Measurements from ENCODE around the gene VAV2. TPM values are rescaled to one million over a fixed set of nuclear protein-coding genes. Genes with fewer than 3 reads are reported as not detected.
"Not testable (repeated sequence)": the region's sequence is repeated elsewhere in the genome, so short reads cannot be mapped to it uniquely, and the experiment has no call there.

Gene VAV2
- total RNA-seq, 2 experiments from 2014 or later: 4.2 TPM

DNA sequence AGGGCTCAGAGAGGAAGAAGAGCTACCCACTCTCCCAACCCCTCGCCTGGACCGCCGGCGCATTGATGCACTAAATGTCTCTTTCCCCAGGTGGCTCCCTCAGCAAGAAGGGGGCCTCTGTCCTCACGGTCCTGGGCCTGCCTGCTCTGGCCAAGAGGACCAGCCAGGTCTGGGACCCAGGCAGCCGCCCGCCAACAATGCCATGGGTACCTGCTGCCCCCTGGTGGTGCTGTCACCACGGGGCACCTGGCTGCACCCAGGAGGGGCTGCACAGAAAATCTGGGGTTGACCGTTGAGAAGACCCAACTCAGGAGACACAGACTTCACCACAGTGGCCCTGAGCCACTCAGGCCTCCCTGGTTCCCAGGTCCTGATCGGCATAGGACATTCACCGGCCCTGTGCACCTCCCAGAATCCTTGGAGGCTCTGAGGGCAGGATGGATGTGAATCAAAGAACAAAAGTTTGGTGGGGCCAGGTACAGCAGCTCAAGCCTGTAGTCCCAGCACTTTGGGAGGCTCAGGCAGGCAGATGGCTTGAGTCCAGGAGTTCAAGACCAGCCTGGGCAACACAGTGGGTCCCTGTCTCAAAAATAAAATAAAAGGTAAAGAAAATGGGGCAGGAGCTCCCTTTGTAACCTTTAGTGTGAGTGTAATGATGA, 2.4 kb upstream of the VAV2 start:
- no peak overlapping the region for H3K27ac Mint-ChIP-seq
- DNase-seq: peak; percentile 77

DNA sequence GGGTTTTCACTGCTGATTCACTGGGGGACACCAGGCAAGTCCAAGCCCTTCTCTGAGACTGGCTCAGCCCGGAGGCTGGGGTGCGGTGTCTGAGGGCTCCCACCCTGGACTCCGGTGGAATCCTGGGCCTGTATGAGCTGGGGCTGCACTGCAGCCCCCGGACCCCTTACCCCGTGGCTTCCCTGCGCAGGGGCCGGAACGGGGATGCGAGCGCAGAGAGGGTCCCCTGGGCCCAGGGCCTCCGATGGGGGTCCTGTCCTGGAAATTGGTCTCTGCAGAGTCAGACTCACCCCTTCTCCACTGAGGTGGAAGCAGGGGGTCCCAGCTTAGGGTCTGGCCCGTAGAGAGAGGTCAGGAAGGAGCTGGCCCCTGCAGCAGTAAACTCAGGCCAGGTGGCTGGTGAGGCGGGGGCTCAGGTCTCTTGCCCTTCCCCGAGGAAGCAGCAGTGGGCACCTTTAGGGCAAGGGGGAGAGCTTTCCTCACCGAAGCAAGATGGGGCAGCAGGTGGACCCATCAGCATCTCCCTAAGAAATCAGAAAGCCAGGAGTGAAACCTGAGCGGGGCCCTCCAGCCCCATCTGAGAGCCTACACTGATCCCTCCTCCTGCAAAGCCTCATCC, 1.6 kb upstream of the VAV2 start:
- Mint-ChIP-seq H3K4me3 (peak overlapping the region; percentile 63), H3K27ac (no peak overlapping the region), H3K27me3 (peaks cover 32% of the 10 kb centered on the region), H3K4me1 (peaks cover 2% of the 10 kb centered on the region), H3K9me3 (no peaks in the 10 kb centered on the region), H3K36me3 (no peaks in the 10 kb centered on the region)
- DNase-seq: no peak

More for the DNA sequence above, 2.4 kb upstream of the VAV2 start:
- no peaks in the 10 kb centered on the region for H3K9me3 Mint-ChIP-seq
- peaks cover 32% of the 10 kb centered on the region for H3K27me3 Mint-ChIP-seq
- peaks cover 2% of the 10 kb centered on the region for H3K4me1 Mint-ChIP-seq
- H3K36me3 Mint-ChIP-seq: no peaks in the 10 kb centered on the region
- H3K4me3 Mint-ChIP-seq: no peak overlapping the region

DNA sequence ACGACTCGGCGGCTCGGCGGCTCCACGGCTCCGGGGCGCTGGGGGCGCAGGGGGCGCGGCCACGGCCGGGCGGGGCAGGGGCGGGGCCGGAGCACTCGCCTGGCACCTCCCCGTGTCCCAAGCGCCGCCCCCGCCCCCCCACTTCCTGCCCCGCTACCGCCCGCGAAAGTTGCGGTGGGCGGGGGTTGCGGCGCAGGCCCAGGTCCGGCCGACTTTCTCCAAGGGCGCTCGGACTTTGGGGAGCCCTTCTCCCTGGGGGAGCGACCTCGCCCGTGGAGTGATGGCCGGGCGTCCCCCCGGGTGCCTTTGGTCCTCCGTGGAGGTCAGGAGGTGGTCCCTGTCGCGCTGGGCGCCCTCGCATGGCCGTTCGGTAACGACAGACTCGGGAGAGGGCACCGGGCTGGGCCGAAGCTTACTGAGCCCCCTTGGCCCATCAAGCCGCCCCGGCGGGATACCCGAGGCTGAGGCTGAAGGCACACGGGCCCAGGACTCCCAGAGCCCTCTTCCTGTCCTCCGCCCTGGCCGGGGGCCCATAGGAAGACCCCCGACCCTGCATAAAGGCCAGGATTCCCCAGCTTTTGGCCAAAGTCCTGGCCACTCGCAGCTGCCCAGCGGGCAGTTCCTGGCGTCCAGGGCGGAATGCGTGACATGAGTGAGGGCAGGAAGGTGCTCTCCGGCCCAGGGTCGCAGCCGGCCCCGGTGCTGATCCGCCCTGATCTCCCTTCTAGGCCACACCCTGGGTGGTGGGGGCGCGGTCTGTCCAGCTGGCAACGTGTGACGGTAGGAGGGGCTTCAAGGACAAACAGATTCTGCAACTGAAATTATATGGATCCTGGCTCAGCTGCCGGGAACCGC, 883 bp upstream of the VAV2 start:
- H3K27ac Mint-ChIP-seq: no peak overlapping the region
- H3K4me1 Mint-ChIP-seq: peaks cover 2% of the 10 kb centered on the region
- peak overlapping the region; percentile 63 for H3K4me3 Mint-ChIP-seq
- peaks cover 32% of the 10 kb centered on the region for H3K27me3 Mint-ChIP-seq
- H3K9me3 Mint-ChIP-seq: no peaks in the 10 kb centered on the region
- H3K36me3 Mint-ChIP-seq: no peaks in the 10 kb centered on the region
- DNase-seq: peak; percentile 76

DNA sequence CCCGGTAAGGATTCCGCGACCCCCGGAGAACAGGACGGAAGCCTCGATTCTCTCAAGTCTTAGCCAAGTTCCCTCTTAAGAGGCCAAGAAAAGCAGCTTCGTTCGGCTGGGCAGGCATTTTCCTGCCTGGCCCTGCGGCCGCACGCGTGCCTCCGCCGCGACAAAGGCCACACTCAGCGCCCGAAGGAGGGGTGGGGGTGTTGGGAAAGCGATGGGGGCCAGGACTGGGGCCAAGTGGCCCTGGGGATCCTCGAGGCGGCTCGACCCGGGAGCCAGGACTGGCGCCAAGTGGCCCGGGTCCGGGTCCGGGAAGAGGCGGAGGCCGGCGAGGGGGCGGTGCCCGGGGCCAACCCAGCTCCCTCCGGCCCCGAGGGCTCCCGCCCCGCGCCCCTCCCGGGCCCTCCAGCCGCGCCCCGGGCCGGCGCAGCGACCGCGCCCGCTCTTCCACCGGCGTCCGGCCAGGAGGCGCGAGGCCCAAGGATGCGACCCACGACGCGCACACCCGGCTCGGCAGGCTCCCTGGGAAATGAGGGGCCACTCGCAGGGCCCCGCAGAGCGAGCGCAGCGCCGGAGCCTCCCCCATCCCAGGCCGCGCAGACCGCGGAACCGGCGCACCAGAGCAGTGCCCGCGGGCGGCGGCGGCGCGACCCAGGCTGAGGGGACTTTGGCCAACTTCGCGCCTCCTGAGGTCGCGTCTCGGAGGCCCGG, 756 bp downstream of the VAV2 start:
- DNase-seq: peak; percentile 20
- H3K9me3 Mint-ChIP-seq: no peaks in the 10 kb centered on the region
- peaks cover 2% of the 10 kb centered on the region for H3K4me1 Mint-ChIP-seq
- H3K36me3 Mint-ChIP-seq: no peaks in the 10 kb centered on the region
- H3K27ac Mint-ChIP-seq: no peak overlapping the region
- peak overlapping the region; percentile 48 for H3K4me3 Mint-ChIP-seq
- peaks cover 26% of the 10 kb centered on the region for H3K27me3 Mint-ChIP-seq

DNA sequence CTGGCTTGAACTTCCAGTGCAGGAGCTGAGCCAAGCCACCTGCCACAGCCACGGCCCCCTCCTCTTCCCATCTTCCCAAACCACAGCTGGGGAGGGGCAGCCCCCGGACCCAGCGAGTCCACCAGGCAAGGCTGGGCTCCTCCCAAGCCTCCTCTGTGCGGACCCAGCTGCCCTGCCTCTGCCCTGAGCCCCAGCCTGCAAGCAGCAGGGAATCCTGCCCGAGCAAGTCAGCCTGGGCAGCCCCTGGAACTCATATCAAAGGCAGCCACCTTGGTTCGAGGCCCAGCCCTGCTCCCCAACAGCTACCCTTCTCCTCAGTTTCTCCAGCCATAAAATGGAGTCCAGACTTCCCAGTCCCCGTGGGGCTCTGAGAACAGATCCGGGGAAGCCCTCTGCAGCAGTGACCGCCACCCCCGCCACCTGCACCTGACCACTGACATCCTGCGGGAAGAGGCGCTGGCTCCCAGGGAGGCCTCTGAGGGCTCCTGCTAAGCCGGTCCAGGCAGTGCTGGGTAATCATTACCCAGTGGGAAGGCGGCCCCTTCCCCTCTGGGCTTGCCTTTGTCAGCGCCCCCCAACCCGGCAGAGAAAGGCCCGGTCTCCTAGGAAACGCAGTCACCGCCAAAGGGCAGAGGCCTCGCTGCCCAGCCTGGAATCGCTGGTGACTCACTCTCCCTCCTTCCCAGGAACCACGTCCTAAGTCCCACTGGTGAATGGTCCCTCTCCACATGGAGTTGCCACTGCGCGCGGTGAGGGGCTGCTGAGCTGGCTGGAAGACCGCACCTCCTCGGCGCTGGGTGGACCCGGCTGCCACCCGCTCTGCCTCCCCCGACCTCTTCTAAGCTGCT, 1.5 kb downstream of the VAV2 start:
- Mint-ChIP-seq H3K9me3 (no peaks in the 10 kb centered on the region), H3K36me3 (no peaks in the 10 kb centered on the region), H3K27ac (no peak overlapping the region), H3K4me1 (peaks cover 2% of the 10 kb centered on the region), H3K4me3 (peak overlapping the region; percentile 48), H3K27me3 (peaks cover 25% of the 10 kb centered on the region)
- no peak for DNase-seq

DNA sequence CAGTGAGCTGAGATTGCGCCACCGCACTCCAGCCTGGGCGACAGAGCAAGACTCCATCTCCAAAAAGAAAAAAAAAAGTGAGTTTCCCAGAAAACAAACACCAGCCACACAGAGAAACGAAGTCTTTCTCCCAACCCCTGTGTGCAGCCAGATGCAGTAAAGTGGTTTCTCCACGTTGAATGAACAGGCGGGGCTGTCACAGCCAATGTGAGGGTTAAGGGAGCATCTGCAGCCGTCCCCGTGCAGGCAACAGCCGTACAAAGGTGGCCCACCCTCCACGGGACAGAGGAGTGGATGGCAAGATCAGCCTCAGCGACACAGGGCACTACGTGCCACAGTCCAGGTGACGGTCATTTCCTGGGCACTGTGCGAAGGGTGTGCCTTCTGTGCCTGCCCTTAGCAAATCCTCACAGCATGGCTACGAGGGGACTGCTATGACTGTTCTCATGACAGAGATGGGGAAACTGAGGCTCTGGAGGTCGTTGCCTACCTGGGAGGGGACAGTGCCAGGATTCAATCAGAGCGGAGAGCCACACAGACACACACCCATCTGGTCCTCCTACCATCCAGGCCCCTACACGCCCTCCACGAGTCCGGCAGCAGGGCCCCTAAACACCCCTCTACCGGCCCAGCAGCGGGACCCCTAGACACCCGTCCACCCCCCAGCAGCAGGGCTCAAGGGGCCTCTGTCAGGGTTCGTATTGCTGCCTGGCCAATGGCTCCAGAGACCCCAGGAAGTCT, 2.3 kb downstream of the VAV2 start:
- no peak overlapping the region for H3K4me3 Mint-ChIP-seq
- H3K9me3 Mint-ChIP-seq: no peaks in the 10 kb centered on the region
- H3K4me1 Mint-ChIP-seq: peaks cover 2% of the 10 kb centered on the region

DNA sequence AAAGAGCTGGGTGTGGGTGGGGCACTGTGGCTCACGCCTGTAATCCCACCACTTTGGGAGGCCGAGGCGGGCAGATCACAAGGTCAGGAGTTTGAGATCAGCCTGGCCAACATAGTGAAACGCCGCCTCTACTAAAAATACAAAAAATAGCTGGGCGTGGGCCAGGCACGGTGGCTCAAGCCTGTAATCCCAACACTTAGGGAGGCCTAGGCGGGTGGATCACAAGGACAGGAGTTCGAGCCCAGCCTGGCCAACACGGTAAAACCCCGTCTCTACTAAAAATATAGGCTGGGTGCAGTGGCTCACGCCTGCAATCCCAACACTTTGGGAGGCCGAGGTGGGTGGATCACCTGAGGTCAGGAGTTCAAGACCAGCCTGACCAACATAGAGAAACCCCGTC, 3.4 kb downstream of the VAV2 start:
- not testable (repeated sequence) for H3K36me3 Mint-ChIP-seq, H3K9me3 Mint-ChIP-seq, H3K4me3 Mint-ChIP-seq, DNase-seq, H3K4me1 Mint-ChIP-seq, H3K27ac Mint-ChIP-seq
- peaks cover 11% of the 10 kb centered on the region for H3K27me3 Mint-ChIP-seq

More for the DNA sequence above, 2.3 kb downstream of the VAV2 start:
- no peak for DNase-seq
- H3K27me3 Mint-ChIP-seq: peaks cover 19% of the 10 kb centered on the region
- no peaks in the 10 kb centered on the region for H3K36me3 Mint-ChIP-seq
- no peak overlapping the region for H3K27ac Mint-ChIP-seq

DNA sequence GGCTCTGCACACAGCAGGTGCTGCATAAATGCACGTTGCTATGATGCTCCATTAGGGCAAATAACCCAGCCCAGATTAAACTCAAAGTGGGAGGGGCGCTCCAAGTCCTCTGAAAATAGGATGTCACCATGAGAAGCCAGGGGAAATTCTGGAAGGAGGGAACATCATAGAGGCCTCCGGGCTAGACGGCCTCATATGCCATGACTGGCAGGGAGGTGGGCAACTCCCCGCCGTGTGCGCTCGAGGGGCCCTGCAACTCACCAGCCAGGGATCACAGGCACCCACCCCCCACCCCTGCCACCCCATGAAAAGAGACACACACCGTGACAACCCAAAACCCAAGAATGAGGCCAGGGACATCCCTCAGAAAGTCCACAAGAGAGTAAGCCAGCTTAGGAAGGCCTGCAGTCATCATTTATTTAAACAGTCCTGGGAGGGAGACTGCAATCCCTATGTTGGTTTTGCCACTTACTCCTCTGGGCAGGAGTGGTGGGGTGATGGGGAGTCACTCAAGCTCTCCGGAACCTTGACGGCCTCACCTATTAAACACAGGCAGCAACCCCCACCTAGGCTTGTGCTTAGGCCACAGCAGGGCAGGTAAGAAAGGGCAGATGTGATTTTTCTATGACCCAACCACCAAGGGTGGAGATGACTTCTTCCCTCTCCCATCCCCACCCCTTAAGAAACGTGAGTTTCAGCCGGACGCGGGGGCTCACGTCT, 4.0 kb downstream of the VAV2 start:
- Mint-ChIP-seq H3K36me3 (no peaks in the 10 kb centered on the region), H3K27me3 (peaks cover 11% of the 10 kb centered on the region), H3K27ac (no peak overlapping the region), H3K4me3 (no peak overlapping the region), H3K9me3 (no peaks in the 10 kb centered on the region), H3K4me1 (no peaks in the 10 kb centered on the region)
- DNase-seq: no peak

DNA sequence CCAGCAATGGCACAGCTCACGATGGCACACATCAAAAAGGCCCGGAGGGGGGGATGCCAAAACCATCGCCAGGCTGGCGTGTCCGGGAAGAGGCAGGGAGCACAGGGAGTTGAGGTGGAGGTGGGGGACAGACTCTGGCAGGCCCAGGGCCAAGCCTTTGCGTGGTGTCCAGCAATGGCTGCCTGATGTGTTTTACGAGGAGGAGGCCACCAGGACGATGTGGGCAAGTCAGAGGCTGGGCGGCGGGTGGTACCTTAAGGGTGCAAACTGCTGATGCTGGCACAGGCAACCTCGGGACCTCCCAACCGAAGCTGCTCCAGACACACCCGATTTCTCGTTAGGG, 4.7 kb downstream of the VAV2 start:
- H3K4me1 Mint-ChIP-seq: no peaks in the 10 kb centered on the region
- no peak overlapping the region for H3K4me3 Mint-ChIP-seq
- DNase-seq: no peak
- H3K27me3 Mint-ChIP-seq: peaks cover 11% of the 10 kb centered on the region
- H3K27ac Mint-ChIP-seq: no peak overlapping the region
- H3K9me3 Mint-ChIP-seq: no peaks in the 10 kb centered on the region
- H3K36me3 Mint-ChIP-seq: no peaks in the 10 kb centered on the region

DNA sequence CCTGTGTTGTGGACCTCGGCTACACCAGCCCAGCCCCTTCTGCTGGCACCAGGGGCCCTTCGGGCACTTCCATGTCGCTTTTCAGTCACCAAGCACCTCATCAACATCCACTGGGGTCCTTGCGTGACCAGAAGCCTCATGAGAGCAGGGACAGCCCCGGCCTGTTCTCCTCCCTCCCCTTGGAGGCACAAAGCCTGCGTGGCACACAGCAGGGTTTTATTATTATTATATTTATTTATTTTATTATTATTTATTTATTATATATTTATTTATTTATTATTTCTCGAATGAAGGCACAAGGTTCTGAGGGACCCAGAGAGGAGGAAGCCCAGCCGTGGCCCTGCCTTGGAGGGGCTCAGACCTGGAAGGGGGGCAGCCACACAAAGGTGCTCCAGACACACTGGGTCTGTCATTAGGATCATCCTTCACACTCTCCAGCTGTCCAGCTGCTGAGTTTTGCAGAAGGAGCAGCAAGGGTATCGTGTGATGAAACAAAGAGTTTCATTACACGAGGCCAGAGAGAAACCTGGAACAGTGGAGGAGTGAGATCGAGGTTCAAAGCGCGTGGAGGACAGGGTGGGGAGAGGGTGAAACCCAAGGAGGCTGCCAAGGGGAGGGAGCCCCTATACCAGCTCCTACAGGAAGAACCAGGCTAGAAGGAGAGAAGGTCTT, 5.2 kb downstream of the VAV2 start:
- Mint-ChIP-seq H3K36me3 (no peaks in the 10 kb centered on the region), H3K27ac (no peak overlapping the region), H3K27me3 (peaks cover 11% of the 10 kb centered on the region)

DNA sequence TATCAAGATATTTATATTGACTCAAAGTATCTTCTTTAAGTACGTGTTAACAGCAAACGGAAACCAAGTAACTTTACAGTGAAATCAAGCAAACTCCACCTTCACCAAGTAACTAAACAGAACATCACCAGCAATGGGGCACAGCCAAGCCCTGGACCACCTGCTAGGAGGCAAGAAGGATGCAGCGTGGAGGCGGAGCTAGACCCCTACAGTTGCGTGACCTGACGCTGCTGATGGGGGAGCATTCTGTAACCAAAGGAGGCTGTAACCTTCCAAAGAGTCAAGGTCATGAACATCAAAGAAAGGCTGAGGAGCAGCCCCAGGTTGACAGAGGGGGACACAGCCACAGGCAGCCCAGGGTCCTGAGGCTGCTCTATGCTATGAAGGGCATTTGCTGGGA, 6.1 kb downstream of the VAV2 start:
- H3K27me3 Mint-ChIP-seq: peaks cover 11% of the 10 kb centered on the region
- H3K27ac Mint-ChIP-seq: no peak overlapping the region
- DNase-seq: no peak
- no peak overlapping the region for H3K4me3 Mint-ChIP-seq
- no peaks in the 10 kb centered on the region for H3K4me1 Mint-ChIP-seq
- H3K9me3 Mint-ChIP-seq: no peaks in the 10 kb centered on the region
- H3K36me3 Mint-ChIP-seq: no peaks in the 10 kb centered on the region

More for the DNA sequence above, 5.2 kb downstream of the VAV2 start:
- H3K9me3 Mint-ChIP-seq: no peaks in the 10 kb centered on the region
- no peak overlapping the region for H3K4me3 Mint-ChIP-seq
- no peak for DNase-seq
- no peaks in the 10 kb centered on the region for H3K4me1 Mint-ChIP-seq

DNA sequence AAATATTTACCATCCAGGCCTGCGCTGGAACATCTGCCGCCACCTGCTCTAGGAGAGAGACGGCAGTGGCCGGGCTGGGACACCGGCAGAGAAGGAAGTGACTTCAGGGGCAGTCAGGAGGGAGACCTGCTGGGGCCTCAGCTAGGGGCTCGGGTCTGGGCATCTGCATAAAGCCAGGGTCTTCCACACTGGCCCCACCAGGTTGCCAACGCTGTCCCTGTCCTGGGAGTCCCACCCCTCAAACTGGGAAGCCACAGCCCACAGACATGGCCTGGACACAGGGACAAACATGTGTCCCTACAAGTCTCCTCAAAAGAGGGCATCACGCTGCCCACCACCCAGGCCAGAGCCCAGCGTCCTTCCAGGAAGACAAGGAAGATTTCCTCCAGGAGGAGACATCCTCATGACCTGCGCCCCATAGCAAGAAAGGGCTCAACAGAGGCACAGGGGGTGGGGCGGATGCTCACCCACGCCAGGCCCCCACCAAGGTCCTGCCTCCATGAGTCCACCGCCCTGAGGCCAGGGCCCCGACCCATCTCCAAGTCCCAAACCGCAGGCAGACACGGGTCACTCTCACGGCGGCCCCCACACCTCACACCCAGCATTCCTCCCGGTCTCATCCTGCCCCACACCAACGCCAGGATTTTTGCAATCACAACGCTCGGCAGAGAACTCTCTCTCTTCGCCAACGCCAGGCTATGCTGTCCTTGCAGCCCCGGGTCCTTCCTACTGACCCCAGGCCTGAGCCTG, 9.0 kb downstream of the VAV2 start:
- no peaks in the 10 kb centered on the region for H3K36me3 Mint-ChIP-seq
- DNase-seq: no peak
- H3K4me3 Mint-ChIP-seq: no peak overlapping the region
- H3K27ac Mint-ChIP-seq: no peak overlapping the region
- no peaks in the 10 kb centered on the region for H3K27me3 Mint-ChIP-seq
- no peaks in the 10 kb centered on the region for H3K9me3 Mint-ChIP-seq
- H3K4me1 Mint-ChIP-seq: no peaks in the 10 kb centered on the region

Data from activated naive CD8-positive, alpha-beta T cell treated with anti-CD3 and anti-CD28 coated beads for 36 hours (primary cell).